ENCODE data around the gene ANAPC16.
"Not testable (repeated sequence)": the region's sequence is repeated elsewhere in the genome, so short reads cannot be mapped to it uniquely, and the experiment has no call there.

The ANAPC16 gene

GRCh38 chr10:72265990-72266865 lies 50.4 kb downstream of the ANAPC16 start:
- no peak for DNase-seq

- no peak for DNase-seq
These were observed 51.6 kb downstream of the ANAPC16 start for GRCh38 chr10:72267381-72267780.

GRCh38 chr10:72267819-72268399 lies 52.1 kb downstream of the ANAPC16 start:
- no peak for DNase-seq

- not testable (repeated sequence) for DNase-seq
These were observed 52.8 kb downstream of the ANAPC16 start for GRCh38 chr10:72268475-72269200.

GRCh38 chr10:72270607-72271281 lies 54.9 kb downstream of the ANAPC16 start:
- DNase-seq: no peak

GRCh38 chr10:72272689-72273409 lies 57.0 kb downstream of the ANAPC16 start:
- peak; percentile 67 to 84 for DNase-seq

GRCh38 chr10:72273410-72274212 lies 57.8 kb downstream of the ANAPC16 start, which contains the start of gene DDIT4:
Gene DDIT4 (plus strand): TSS chr10:72273924. CDS start chr10:72274217, 293 bp downstream.
- DNase-seq: peak; percentile 86 to 93

GRCh38 chr10:72274213-72274729 lies 58.5 kb downstream of the ANAPC16 start:
- DNase-seq: no peak

- no peak for DNase-seq
These were observed 59.0 kb downstream of the ANAPC16 start for GRCh38 chr10:72274730-72275350.

- DNase-seq: no peak
These were observed 59.7 kb downstream of the ANAPC16 start for GRCh38 chr10:72275351-72276012.

GRCh38 chr10:72276013-72276387 lies 60.2 kb downstream of the ANAPC16 start:
- DNase-seq: no peak

- no peak for DNase-seq
These were observed 60.9 kb downstream of the ANAPC16 start for GRCh38 chr10:72276421-72277339.

- DNase-seq: no peak
These were observed 61.7 kb downstream of the ANAPC16 start for GRCh38 chr10:72277340-72277995.

- DNase-seq: no peak
These were observed 62.3 kb downstream of the ANAPC16 start for GRCh38 chr10:72277996-72278667.

GRCh38 chr10:72278668-72279393 lies 63.0 kb downstream of the ANAPC16 start:
- DNase-seq: no peak

- not testable (repeated sequence) for DNase-seq
These were observed 63.8 kb downstream of the ANAPC16 start for GRCh38 chr10:72279587-72279986.

- no peak for DNase-seq
These were observed 67.3 kb downstream of the ANAPC16 start for GRCh38 chr10:72283131-72283530.

Measured in NCI-H1930 (cell line).